Neural progenitor cell (in vitro differentiated cells): Measurements from ENCODE around the gene GPM6B.

Experiments used
- CTCF ChIP-seq: fragments of 200-600 bp; sonication (generic); IDR thresholded peaks from 2 replicates; pipeline ENCODE4 v1.5.1; 2017; ENCODE audit warnings: antibody characterized with exemption, mild to moderate bottlenecking
- EZH2phosphoT487 ChIP-seq: fragments of 200-600 bp; sonication (generic); IDR thresholded peaks from 2 replicates; pipeline ENCODE4 v1.6.1; 2017; ENCODE audit warnings: antibody characterized with exemption

GRCh38 chrX:13797512-13797911 lies 19.4 kb downstream of the GPM6B start:
- TF ChIP-seq EZH2phosphoT487 (no peak), CTCF (no peak)
